GM12878 (cell line): ENCODE data around the gene LEKR1. TPM values are rescaled to one million over a fixed set of nuclear protein-coding genes. Genes with fewer than 3 reads are reported as not detected.

Source experiments
- ATAC-seq: fragments of 200-7000 bp; cut with Tn5 transposase; 3 replicates; pipeline ENCODE4 v1.9.1; 2020; ENCODE audit warnings: mild to moderate bottlenecking, moderate library complexity
- BruUV-seq: library from RNA; stranded (reverse); fragments of 400-500 nt; replicated peaks from 2 replicates; lab custom pipeline; 2021; lab: Mats Ljungman, UMichigan
- CTCF ChIA-PET: fragments of 300-600 bp; sonication (Branson Sonifier 250); formaldehyde crosslinking; extraction: SDS; loops from one replicate; lab custom pipeline; 2021; ENCODE audit warnings: inconsistent platforms; lab: Yijun Ruan, JAX
- POLR2A ChIA-PET: fragments of 350-600 bp; formaldehyde crosslinking; extraction: SDS; loops from one replicate; lab custom pipeline; 2021; ENCODE audit warnings: inconsistent platforms; lab: Charles Lee
- RAD21 ChIA-PET: fragments of 300-600 bp; sonication (Branson Sonifier 250); formaldehyde crosslinking; loops from one replicate; lab custom pipeline; 2023; ENCODE audit warnings: antibody characterized with exemption; ENCODE audit not compliant: unreplicated experiment; lab: Charles Lee
- SMC1A ChIA-PET: fragments of 300-600 bp; sonication (Branson Sonifier 250); formaldehyde crosslinking; loops from one replicate; lab custom pipeline; 2023; ENCODE audit not compliant: unreplicated experiment, uncharacterized antibody; lab: Charles Lee
- DNase-seq: peaks from one replicate; pipeline ENCODE4 v3.0.0-alpha.2; 2011; ENCODE audit warnings: low read depth, low spot score
- FAIRE-seq: peaks from 3 replicates; lab custom pipeline; 2011; peaks lifted over from hg19 to GRCh38; lab: Jason Lieb, UNC
- H2AFZ ChIP-seq: 2 replicates; pipeline ENCODE4 v1.6.0; 2011; ENCODE audit warnings: low read depth, low read length, control low read depth; ENCODE audit not compliant: control insufficient read depth
- H3K27ac ChIP-seq: 2 replicates; pipeline ENCODE4 v1.5.1; 2011; ENCODE audit warnings: control low read depth; ENCODE audit not compliant: control insufficient read depth, insufficient read depth
- H3K27me3 ChIP-seq, 2 experiments: replicated peaks in 1 of 2; 2 replicates each; pipeline versions ENCODE4 v1.6.0 to v1.6.1; 2011; ENCODE audit warnings: low read length in 1 of 2; ENCODE audit not compliant: control insufficient read depth in 2 of 2, insufficient read depth in 2 of 2
- H3K36me3 ChIP-seq, 2 experiments: 2 replicates each; pipeline ENCODE4 v1.5.1; 2011; ENCODE audit warnings: low read length in 1 of 2; ENCODE audit not compliant: control insufficient read depth in 2 of 2, insufficient read depth in 2 of 2
- H3K4me1 ChIP-seq: 2 replicates; pipeline ENCODE4 v1.6.1; 2011; ENCODE audit warnings: mild to moderate bottlenecking, low read length, moderate library complexity, mixed read lengths; ENCODE audit not compliant: control insufficient read depth, insufficient read depth
- H3K4me2 ChIP-seq: 2 replicates; pipeline ENCODE4 v1.6.0; 2011; ENCODE audit warnings: control low read depth; ENCODE audit not compliant: control insufficient read depth, insufficient read depth
- H3K4me3 ChIP-seq: fragments of 200-600 bp; sonication (generic); 2 replicates; pipeline ENCODE4 v1.5.1; 2016
- H3K79me2 ChIP-seq: 2 replicates; pipeline ENCODE4 v1.6.0; 2011; ENCODE audit warnings: low read length; ENCODE audit not compliant: control insufficient read depth, insufficient read depth
- H3K9ac ChIP-seq: 2 replicates; pipeline ENCODE4 v1.8.0; 2011; ENCODE audit warnings: low read length, control low read depth, mixed read lengths; ENCODE audit not compliant: control insufficient read depth, insufficient read depth
- H3K9me3 ChIP-seq: replicated peaks from 3 replicates; pipeline ENCODE4 v1.5.1; 2011; ENCODE audit warnings: mild to moderate bottlenecking, low read length; ENCODE audit not compliant: control insufficient read depth, insufficient read depth
- H4K20me1 ChIP-seq: 2 replicates; pipeline ENCODE4 v1.6.0; 2011; ENCODE audit not compliant: control insufficient read depth, insufficient read depth
- ATF7 ChIP-seq: fragments of 450-650 bp; IDR thresholded peaks from 2 replicates; pipeline ENCODE4 v1.6.1; 2016; ENCODE audit warnings: low read depth, mild to moderate bottlenecking
- CEBPB ChIP-seq, 2 experiments: fragments of 150-350 bp in 1 of 2; IDR thresholded peaks; 2 replicates each; pipeline ENCODE4 v1.6.1; 2012 to 2014; ENCODE audit warnings: low read depth in 2 of 2, low read length in 2 of 2, borderline replicate concordance in 1 of 2, inconsistent platforms in 1 of 2
- EED ChIP-seq: sonication (generic); IDR thresholded peaks from 2 replicates; pipeline ENCODE4 v1.6.1; 2016; ENCODE audit warnings: antibody characterized with exemption, low read depth
- EZH2 ChIP-seq: IDR thresholded peaks from 2 replicates; pipeline ENCODE4 v1.6.1; 2012; ENCODE audit warnings: low read depth, mild to moderate bottlenecking, control low read depth, inconsistent platforms, low read length, borderline replicate concordance; ENCODE audit not compliant: control insufficient read depth
- FOXK2 ChIP-seq: fragments of 450-650 bp; IDR thresholded peaks from 2 replicates; pipeline ENCODE4 v1.6.1; 2017; ENCODE audit warnings: mild to moderate bottlenecking, moderate library complexity
- GATAD2B ChIP-seq: fragments of 450-650 bp; conservative IDR thresholded peaks from 2 replicates; pipeline ENCODE4 v1.6.1; 2017; ENCODE audit warnings: low read depth, mild to moderate bottlenecking, moderate library complexity
- MEF2A ChIP-seq: IDR thresholded peaks from 2 replicates; pipeline ENCODE4 v1.6.1; 2011; ENCODE audit warnings: low read depth, mild to moderate bottlenecking, low read length, moderate library complexity; ENCODE audit not compliant: insufficient read depth
- MXI1 ChIP-seq: fragments of 150-350 bp; IDR thresholded peaks from 2 replicates; pipeline ENCODE4 v1.6.1; 2011; ENCODE audit warnings: low read depth, mild to moderate bottlenecking, inconsistent platforms, low read length, improper control_type of control experiment
- MYC ChIP-seq: IDR thresholded peaks from 2 replicates; pipeline ENCODE4 v1.6.1; 2011; ENCODE audit warnings: mild to moderate bottlenecking, low read length, moderate library complexity, inconsistent platforms; ENCODE audit not compliant: insufficient read depth, insufficient replicate concordance, insufficient read length, severe bottlenecking
- NFIC ChIP-seq: IDR thresholded peaks from 2 replicates; pipeline ENCODE4 v1.6.1; 2012; ENCODE audit warnings: low read depth, mild to moderate bottlenecking, inconsistent platforms, low read length, moderate library complexity
- NRF1 ChIP-seq: conservative IDR thresholded peaks from 2 replicates; pipeline ENCODE4 v1.6.1; 2011; ENCODE audit warnings: mild to moderate bottlenecking, low read depth, low read length, improper control_type of control experiment
- POLR2AphosphoS5 ChIP-seq: IDR thresholded peaks from 2 replicates; pipeline ENCODE4 v1.6.1; 2011; ENCODE audit warnings: mild to moderate bottlenecking, low read length, inconsistent platforms
- YY1 ChIP-seq: IDR thresholded peaks from 2 replicates; pipeline ENCODE4 v1.6.1; 2011; ENCODE audit warnings: low read depth, mild to moderate bottlenecking, low read length
- ZBED1 ChIP-seq: IDR thresholded peaks from 2 replicates; pipeline ENCODE4 v1.6.1; 2016; ENCODE audit warnings: borderline replicate concordance
- WGBS: methylation state at CpG from one replicate; pipeline ENCODE4 v1.1.6; 2016; ENCODE audit warnings: low lambda C conversion rate; ENCODE audit not compliant: insufficient replicate concordance, insufficient coverage; ENCODE audit errors: missing lambda C conversion rate; 5-methylcytosine and 5-hydroxymethylcytosine counted together
- in situ Hi-C: fragments of 300-500 bp; cut with MboI; formaldehyde crosslinking; loops from 9 replicates; pipeline ENCODE4 v1.14.3; 2018; ENCODE audit warnings: mixed read lengths
- intact Hi-C: fragments of 100-400 bp; cut with micrococcal nuclease; formaldehyde crosslinking; loops from one replicate; pipeline ENCODE4 v1.14.2; 2022; ENCODE audit not compliant: unreplicated experiment
- polyA plus RNA-seq, 11 experiments: library from polyadenylated mRNA; depleted of rRNA in 4 of 11; unstranded in 6 of 11; stranded (reverse) in 5 of 11; fragments of >200 nt; fragmentation: Nextera tagmentation in 4 of 11; fragmentation: Illumina TruSeq in 1 of 11; extraction: Ambion mirVana in 4 of 11; extraction: Trizol in 1 of 11; gene quantifications; 1 replicate in 1 of 11; 2 replicates in 10 of 11; pipeline versions ENCODE4 v1.2.1 to v1.2.3, GENCODE V29; 2011 to 2016; ENCODE audit warnings: inconsistent platforms in 2 of 11, missing spikeins in 2 of 11, low read depth in 1 of 11
- total RNA-seq, 4 experiments: library from RNA; depleted of rRNA in 3 of 4; stranded (reverse); fragments of >200 nt in 3 of 4; fragmentation: Illumina TruSeq in 1 of 4; extraction: Trizol in 1 of 4; gene quantifications; 2 replicates each; pipeline versions ENCODE4 v1.2.1 to v1.2.3, GENCODE V29; 2013 to 2021
- TF ChIP-seq, protein P1 (sequence below): IDR thresholded peaks from 2 replicates; pipeline ENCODE4 v1.6.1; 2012; ENCODE audit warnings: low read depth, low read length, improper control_type of control experiment
- TF ChIP-seq, protein P2 (sequence below): IDR thresholded peaks from 2 replicates; pipeline ENCODE4 v1.6.1; 2011; ENCODE audit warnings: mild to moderate bottlenecking, low read depth, low read length, moderate library complexity; ENCODE audit not compliant: insufficient replicate concordance
- TF ChIP-seq, protein P3 (sequence below): fragments of 450-650 bp; IDR thresholded peaks from 2 replicates; pipeline ENCODE4 v1.6.1; 2016; ENCODE audit warnings: mild to moderate bottlenecking
- TF ChIP-seq, protein P4 (sequence below): IDR thresholded peaks from 2 replicates; pipeline ENCODE4 v1.6.1; 2012; ENCODE audit warnings: low read depth, low read length, improper control_type of control experiment

The LEKR1 gene
- total and polyA plus RNA-seq, 10 of the 15 experiments (the other 5 are each of a cell fraction or from before 2014, with no cell fraction given): 0.48 to 3.2 (median 1.3) TPM

DNA sequence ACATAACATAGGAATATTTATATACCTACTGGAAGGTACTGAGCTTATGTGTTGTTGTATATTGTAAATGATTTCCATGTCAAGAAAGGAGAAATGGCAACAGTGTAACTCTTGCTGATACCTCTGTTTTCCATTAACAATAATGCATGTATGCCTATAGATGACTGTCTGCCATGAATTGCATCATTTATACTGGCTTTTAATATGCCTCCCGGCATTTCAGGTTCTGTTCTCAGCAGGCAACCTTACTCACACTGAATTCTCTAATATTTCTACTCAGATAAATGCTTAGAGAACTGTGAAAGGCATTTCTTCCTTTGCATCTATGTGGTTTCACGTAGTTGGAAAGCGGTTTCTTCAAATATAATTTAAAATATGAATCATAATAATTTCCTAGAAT lies 41.8 kb downstream of the LEKR1 start:
- H3K36me3 ChIP-seq: no peaks in the 10 kb centered on the region
- H2AFZ ChIP-seq: no peak overlapping the region
- H4K20me1 ChIP-seq: no peaks in the 10 kb centered on the region
- FAIRE-seq: no peak
- CTCF ChIA-PET: interaction anchor here (0.6 to 0.8 kb wide), 2 partner anchors 21 to 358 kb away, joined by 3 read pairs; no protein-coding TSS in a partner anchor
- ATAC-seq: no peak
- RAD21 ChIA-PET: no interaction called here
- no peak overlapping the region for H3K4me3 ChIP-seq
- no peak for DNase-seq
- H3K4me1 ChIP-seq: no peaks in the 10 kb centered on the region
- POLR2A ChIA-PET: no interaction called here
- SMC1A ChIA-PET: interaction anchor here (0.6 kb wide), 1 partner anchor 28 kb away, joined by 3 read pairs; no protein-coding TSS in a partner anchor
- H3K27ac ChIP-seq: no peak overlapping the region
- H3K27me3 ChIP-seq: no peaks in the 10 kb centered on the region
- H3K9ac ChIP-seq: no peak overlapping the region
- no peak overlapping the region for H3K4me2 ChIP-seq
- TF ChIP-seq MXI1 (no peak), EZH2 (no peak), ZBED1 (no peak), GATAD2B (no peak), CEBPB (IDR thresholded peaks at IDR 0.05; ENCODE audit: borderline replicate concordance in 1 of 2, low read depth in 2 of 2, low read length in 2 of 2) (no peak), MEF2A (no peak), NFIC (no peak), YY1 (no peak), NRF1 (no peak), POLR2AphosphoS5 (no peak), MYC (no peak), EED (no peak), ATF7 (no peak), FOXK2 (no peak)
- TF ChIP-seq, protein P1, sequence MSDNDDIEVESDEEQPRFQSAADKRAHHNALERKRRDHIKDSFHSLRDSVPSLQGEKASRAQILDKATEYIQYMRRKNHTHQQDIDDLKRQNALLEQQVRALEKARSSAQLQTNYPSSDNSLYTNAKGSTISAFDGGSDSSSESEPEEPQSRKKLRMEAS: no peak
- TF ChIP-seq, protein P2, sequence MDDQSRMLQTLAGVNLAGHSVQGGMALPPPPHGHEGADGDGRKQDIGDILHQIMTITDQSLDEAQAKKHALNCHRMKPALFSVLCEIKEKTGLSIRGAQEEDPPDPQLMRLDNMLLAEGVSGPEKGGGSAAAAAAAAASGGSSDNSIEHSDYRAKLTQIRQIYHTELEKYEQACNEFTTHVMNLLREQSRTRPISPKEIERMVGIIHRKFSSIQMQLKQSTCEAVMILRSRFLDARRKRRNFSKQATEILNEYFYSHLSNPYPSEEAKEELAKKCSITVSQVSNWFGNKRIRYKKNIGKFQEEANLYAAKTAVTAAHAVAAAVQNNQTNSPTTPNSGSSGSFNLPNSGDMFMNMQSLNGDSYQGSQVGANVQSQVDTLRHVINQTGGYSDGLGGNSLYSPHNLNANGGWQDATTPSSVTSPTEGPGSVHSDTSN: no peak
- TF ChIP-seq, protein P3, sequence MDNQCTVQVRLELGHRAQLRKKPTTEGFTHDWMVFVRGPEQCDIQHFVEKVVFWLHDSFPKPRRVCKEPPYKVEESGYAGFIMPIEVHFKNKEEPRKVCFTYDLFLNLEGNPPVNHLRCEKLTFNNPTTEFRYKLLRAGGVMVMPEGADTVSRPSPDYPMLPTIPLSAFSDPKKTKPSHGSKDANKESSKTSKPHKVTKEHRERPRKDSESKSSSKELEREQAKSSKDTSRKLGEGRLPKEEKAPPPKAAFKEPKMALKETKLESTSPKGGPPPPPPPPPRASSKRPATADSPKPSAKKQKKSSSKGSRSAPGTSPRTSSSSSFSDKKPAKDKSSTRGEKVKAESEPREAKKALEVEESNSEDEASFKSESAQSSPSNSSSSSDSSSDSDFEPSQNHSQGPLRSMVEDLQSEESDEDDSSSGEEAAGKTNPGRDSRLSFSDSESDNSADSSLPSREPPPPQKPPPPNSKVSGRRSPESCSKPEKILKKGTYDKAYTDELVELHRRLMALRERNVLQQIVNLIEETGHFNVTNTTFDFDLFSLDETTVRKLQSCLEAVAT: no peak
- TF ChIP-seq, protein P4, sequence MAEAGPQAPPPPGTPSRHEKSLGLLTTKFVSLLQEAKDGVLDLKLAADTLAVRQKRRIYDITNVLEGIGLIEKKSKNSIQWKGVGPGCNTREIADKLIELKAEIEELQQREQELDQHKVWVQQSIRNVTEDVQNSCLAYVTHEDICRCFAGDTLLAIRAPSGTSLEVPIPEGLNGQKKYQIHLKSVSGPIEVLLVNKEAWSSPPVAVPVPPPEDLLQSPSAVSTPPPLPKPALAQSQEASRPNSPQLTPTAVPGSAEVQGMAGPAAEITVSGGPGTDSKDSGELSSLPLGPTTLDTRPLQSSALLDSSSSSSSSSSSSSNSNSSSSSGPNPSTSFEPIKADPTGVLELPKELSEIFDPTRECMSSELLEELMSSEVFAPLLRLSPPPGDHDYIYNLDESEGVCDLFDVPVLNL: no peak
- H3K9me3 ChIP-seq: no peaks in the 10 kb centered on the region; the same call in 2 of the 3 replicates
- H3K79me2 ChIP-seq: no peaks in the 10 kb centered on the region
- no TSS peak for BruUV-seq
- intact Hi-C loops: no loop called here
- in situ Hi-C loops: no loop called here
- 81% methylated on average over 3 of the region's 3 CpGs for WGBS
